ENCODE measurements around the gene TCP11L1. TPM values are rescaled to one million over a fixed set of nuclear protein-coding genes. Genes with fewer than 3 reads are reported as not detected.
A peak's percentile ranks its signal among the peaks of the same experiment; 100 is the strongest.

The TCP11L1 gene
- total and polyA plus RNA-seq, 9 of the 15 experiments (the other 6 are each of a cell fraction or from before 2014, with no cell fraction given), result 1.6 to 15.3 (median 5.4) TPM

DNA sequence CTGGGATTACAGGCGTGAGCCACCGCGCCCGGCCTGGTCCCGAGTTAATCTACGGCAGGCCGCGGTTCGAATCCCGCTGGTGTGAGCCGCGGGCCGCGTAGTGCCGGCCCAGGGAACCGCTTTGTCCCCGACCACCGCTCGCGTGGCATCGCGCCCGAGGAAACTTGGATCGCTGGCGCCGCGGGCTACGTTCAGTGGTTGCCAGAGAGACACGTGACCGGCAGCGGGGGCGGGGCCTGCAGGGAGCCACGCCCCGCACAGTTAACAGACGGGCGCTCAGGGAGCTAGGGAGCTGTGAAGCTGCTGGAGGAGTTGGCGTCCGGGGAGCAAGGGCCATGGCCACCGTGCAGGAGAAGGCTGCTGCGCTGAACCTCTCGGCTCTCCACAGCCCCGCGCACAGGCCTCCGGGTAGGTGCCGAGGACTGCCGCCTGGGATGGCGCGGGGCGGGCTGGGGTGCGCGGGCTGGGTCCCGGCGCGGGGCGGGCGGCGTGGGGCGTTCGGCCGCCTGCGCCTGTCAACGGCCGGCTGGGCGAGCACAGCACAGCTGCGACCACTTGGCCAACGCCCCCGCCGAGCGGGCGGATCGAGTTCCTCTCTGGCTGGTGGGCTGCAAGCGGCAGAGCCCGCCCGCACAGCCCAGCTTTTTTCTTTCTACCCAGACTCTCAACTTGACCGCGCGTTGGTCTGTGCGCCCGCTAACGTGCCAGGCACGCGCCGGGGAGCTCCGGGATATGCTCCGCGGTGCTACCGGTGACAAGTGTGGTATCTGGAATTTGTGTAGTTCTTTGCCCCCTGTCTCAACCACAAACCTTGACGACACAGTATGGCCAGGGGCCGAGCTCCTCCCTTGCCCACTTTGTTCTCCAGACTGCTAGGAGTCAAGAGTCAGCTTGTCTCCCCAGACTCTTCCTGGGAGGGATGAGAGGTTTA, 23.5 kb upstream of the TCP11L1 start, which contains the start of gene DEPDC7 (continued):
- no peak for TF ChIP-seq RFX7 (CRISPR knock-in tag; IDR thresholded peaks at IDR 0.05)
- no peak for TF ChIP-seq ASH1L (IDR thresholded peaks at IDR 0.05; ENCODE audit: borderline replicate concordance, low read depth, partially characterized antibody)
- TF ChIP-seq COPS2 (conservative IDR thresholded peaks at IDR 0.05), result no peak
- no peak for TF ChIP-seq ZC3H8 (IDR thresholded peaks at IDR 0.05)
- TF ChIP-seq GABPA (tag; conservative IDR thresholded peaks at IDR 0.05; ENCODE audit: low read depth), result no peak
- TF ChIP-seq KAT8 (IDR thresholded peaks at IDR 0.05; ENCODE audit: low read depth), result no peak
- no peak for TF ChIP-seq FOXA1 (IDR thresholded peaks at IDR 0.05; ENCODE audit: borderline replicate concordance)
- no peak for TF ChIP-seq NCOA2 (IDR thresholded peaks at IDR 0.05; ENCODE audit: partially characterized antibody in 2 of 2)
- TF ChIP-seq RNF2 (IDR thresholded peaks at IDR 0.05), result 0 out of 2 replicates have a peak, but pooled peaks have one; percentile 37
- TF ChIP-seq NR1H2 (CRISPR knock-in tag; IDR thresholded peaks at IDR 0.05), result no peak
- TF ChIP-seq THRAP3 (IDR thresholded peaks at IDR 0.05; ENCODE audit: borderline replicate concordance), result no peak
- TF ChIP-seq PTRF (tag; IDR thresholded peaks at IDR 0.05), result no peak
- TF ChIP-seq NFE2 (IDR thresholded peaks at IDR 0.05; ENCODE audit: low read depth), result no peak
- no peak for TF ChIP-seq ZFPM2 (CRISPR knock-in tag; IDR thresholded peaks at IDR 0.05)
- peak in 2 of 3 experiments; percentile 15 to 46 for TF ChIP-seq YY1 (IDR thresholded peaks at IDR 0.05; ENCODE audit: borderline replicate concordance in 1 of 3, control insufficient read depth in 1 of 3, extremely low read depth in 1 of 3, insufficient read depth in 3 of 3, insufficient read length in 1 of 3, insufficient replicate concordance in 2 of 3, low read depth in 1 of 3, low read length in 2 of 3)
- TF ChIP-seq IRF1 (CRISPR knock-in tag; IDR thresholded peaks at IDR 0.05; ENCODE audit: borderline replicate concordance), result 0 out of 2 replicates have a peak, but pooled peaks have one; percentile 27
- TF ChIP-seq ZNF445 (CRISPR knock-in tag; IDR thresholded peaks at IDR 0.05; ENCODE audit: low read depth), result no peak
- no peak for TF ChIP-seq ZNF785 (CRISPR knock-in tag; IDR thresholded peaks at IDR 0.05)
- no peak for TF ChIP-seq RBM15 (IDR thresholded peaks at IDR 0.05; ENCODE audit: insufficient read depth, low read length)
- TF ChIP-seq CEBPG (CRISPR knock-in tag; IDR thresholded peaks at IDR 0.05), result no peak
- TF ChIP-seq CEBPG (tag; conservative IDR thresholded peaks at IDR 0.05 in 1 of 2, IDR thresholded peaks at IDR 0.05 in 1 of 2), result no peak
- no peak for TF ChIP-seq SMARCA5 (IDR thresholded peaks at IDR 0.05)
- TF ChIP-seq, protein P1, sequence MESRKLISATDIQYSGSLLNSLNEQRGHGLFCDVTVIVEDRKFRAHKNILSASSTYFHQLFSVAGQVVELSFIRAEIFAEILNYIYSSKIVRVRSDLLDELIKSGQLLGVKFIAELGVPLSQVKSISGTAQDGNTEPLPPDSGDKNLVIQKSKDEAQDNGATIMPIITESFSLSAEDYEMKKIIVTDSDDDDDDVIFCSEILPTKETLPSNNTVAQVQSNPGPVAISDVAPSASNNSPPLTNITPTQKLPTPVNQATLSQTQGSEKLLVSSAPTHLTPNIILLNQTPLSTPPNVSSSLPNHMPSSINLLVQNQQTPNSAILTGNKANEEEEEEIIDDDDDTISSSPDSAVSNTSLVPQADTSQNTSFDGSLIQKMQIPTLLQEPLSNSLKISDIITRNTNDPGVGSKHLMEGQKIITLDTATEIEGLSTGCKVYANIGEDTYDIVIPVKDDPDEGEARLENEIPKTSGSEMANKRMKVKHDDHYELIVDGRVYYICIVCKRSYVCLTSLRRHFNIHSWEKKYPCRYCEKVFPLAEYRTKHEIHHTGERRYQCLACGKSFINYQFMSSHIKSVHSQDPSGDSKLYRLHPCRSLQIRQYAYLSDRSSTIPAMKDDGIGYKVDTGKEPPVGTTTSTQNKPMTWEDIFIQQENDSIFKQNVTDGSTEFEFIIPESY (CRISPR knock-in tag; IDR thresholded peaks at IDR 0.05), result no peak
- TF ChIP-seq ZNF740 (CRISPR knock-in tag; IDR thresholded peaks at IDR 0.05), result no peak
- TF ChIP-seq ZNF740 (tag; IDR thresholded peaks at IDR 0.05), result no peak
- TF ChIP-seq DNMT1 (IDR thresholded peaks at IDR 0.05), result no peak
